CD4-positive, alpha-beta T cell treated with Interleukin-17A for 4 hours (primary cell): ENCODE results near the gene JCHAIN.
"Not testable (repeated sequence)": the region's sequence is repeated elsewhere in the genome, so short reads cannot be mapped to it uniquely, and the experiment has no call there.

Source experiments
- DNase-seq: peaks from one replicate; pipeline ENCODE4 v3.0.0-alpha.2; 2020; ENCODE audit warnings: mixed read lengths

Gene JCHAIN

GRCh38 chr4:70666369-70666768 is at the start of gene JCHAIN:
Gene JCHAIN (minus strand): TSS chr4:70666508. CDS start chr4:70666490, 18 bp downstream.
- DNase-seq = no peak

DNA sequence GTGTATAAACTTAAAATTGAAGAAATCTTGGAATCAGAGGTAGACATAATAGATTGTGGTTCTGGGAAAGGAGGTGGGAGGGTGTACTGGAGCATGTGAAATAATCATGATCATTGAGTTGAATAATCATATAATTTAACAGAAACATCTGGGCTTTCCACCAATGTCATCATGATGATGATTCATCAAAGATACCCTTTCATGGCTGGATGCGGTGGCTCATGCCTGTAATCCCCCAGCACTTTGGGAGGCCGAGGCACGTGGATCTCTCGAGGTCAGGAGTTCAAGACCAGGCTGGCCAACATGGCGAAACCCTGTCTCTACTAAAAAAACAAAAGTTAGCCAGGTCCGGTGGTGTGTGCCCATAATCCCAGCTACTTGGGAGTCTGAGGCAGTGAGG is 48.8 kb upstream of the JCHAIN start:
- no peak for DNase-seq

DNA sequence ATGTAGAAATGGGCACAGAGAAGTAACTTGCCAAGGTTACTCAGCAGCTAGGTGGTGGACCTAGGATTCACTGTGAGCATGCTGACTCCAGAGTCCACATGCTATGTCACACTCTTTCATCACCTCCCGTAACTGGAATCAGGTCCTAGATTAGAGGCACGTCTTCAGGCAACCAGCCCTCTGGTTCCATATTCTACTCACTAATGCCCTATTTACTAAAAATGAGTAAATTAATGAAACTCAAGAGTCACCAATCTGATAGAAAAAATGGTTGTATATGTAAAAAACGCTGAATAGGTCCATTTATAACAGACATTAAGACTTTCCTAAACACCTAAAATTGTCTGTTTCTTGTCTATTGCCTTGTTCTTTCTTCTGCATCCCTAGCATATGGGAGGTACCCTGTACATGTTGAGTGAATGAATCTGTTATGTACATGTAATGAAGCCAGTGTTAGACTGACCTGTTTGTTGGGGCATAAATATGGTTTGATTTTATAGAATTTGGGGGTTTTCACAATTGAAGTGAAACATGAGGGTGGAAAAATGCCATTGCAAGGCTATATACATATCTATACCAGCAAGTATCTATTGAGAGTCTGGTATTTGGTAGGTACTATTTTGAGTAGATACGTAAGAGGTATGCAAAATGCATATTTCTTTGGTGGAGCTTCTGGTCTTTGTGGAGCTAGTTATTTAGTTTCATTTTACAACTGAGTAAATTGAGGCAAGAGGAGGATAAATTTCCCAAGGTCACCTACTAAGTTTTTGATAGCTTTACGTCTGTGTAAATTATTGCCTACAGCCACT is 48.0 kb upstream of the JCHAIN start:
- DNase-seq = no peak

DNA sequence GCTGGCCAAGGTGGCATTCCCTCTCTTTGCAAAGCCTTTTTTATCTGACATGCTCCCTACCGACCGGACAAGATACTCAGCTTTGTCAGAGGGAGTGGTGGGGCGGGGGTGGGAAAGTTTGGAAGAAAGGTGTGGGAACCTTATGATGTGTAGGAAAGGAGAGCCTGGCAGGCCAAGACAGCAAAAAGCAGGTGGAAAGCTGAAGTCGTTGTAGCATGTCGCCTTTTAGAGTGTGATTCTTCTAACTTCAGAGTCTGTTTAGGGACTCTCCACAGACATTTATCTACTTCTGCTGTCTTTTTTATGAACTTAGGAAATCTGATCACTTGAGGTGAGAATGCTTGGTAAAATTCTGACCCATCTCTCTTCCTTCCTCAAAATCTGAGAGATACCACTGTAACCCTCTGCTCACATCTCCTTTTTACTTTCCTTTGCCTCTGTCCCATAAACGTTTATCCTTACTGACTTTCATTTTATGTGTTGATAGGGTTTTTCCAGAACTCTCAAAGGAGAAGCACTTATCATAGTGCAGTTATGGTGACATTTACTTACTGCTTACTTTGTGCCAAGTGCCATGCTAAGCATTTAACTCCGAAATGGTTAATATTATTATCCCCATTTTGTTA is 47.3 kb upstream of the JCHAIN start:
- no peak for DNase-seq

DNA sequence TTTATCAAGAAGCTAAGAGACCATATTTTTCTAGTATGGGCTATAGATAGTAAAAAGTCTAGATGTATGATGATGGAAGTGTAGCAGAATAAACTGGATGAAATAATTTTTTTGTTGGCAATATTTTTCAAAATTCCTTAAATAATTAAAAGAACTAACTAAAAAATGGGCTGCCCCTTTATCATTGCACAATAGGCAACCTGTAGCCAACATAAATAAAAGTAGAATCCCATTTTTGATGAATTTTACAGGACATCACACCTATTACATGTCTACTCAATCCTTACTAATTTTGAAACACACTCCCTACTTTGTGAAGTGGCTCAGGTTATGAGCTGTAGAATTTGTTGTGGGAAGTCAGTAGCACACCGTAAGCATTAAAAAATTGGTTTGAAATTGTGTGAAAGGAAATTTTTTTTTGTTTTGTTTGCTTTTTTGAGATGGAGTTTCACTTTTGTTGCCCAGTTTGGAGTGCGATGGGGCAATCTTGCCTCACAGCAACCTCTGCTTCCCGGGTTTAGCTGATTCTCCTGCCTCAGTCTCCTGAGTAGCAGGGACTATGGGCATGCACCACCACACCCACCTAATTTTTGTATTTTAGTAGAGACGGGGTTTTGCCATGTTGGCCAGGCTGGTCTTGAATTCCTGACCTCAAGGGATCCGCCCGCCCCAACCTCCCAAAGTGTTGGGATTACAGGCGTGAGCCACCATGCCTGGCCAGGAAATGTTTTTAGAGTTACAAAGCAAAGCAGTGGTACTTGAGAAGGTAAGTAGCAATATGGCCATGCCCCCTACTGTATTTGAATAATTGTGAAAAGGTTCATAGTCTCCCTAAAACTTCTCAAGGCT is 46.5 kb upstream of the JCHAIN start:
- DNase-seq = no peak

- no peak for DNase-seq
Measured at GRCh38 chr4:70712150-70712549, 45.8 kb upstream of the JCHAIN start.

DNA sequence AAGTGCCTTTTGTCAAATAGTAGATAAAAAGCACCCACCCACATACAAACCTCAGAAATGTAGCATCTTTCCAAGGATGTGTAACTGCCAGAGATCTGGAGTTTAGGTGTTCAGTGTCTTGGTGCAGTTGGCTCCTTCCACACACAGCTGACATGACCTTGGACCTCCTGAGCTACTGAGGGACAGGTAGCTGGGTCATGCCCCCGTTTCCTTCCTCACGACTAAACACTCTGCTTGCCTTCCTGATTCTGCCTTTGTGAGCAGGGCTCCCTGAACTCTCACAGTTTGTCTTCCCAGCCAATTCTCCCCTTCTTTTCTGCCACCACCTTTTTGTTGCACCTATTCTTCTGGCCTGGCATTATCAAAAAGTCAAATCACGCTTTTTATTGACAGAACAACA is 45.3 kb upstream of the JCHAIN start:
- DNase-seq = no peak

DNA sequence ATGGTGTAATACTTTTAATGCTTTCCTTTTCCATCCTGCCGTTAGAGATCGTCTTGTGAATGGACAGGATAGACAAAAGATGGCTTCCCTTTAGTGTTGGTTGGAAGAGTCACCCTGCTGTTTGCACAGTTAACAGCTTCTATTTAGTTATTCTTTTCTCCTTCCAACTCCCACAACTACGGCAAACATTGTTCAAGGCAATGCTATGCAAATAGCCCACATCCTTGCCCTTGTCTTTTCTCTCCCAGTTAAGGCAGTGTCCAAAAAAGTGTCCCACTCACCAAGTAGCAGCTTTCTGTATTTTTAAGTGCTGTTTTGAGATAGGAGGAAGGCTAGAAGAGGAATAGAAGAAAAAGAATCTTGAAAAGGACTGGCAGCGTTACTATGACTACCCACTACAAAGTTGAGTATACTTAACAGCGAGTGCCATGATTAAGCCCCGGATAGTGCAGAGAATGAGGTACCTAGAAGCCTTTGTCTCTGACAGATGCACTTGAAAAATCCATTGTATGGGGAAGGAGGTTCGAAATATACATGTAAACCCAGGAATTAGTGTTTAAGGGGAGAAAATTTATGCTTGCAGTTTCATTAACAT is 43.4 kb upstream of the JCHAIN start:
- DNase-seq = no peak

GRCh38 chr4:70706516-70706915 is 40.2 kb upstream of the JCHAIN start:
- DNase-seq = no peak

- no peak for DNase-seq
Measured at GRCh38 chr4:70706044-70706461, 39.7 kb upstream of the JCHAIN start.

GRCh38 chr4:70705183-70706043 is 39.1 kb upstream of the JCHAIN start:
- peak; percentile 82 for DNase-seq

DNA sequence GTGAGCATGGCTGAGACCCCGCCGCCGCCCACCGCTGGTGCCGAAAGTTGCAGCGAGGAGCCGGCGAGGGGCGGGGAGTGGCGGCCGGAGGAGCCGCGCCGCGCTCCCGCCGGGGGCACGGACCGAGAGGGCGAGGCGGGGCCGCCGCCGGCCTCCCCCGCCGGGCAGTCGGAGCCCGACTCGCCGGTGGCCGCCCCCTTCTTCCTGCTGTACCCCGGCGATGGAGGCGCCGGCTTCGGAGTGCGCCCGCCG is 38.5 kb upstream of the JCHAIN start:
- no peak for DNase-seq

GRCh38 chr4:70704215-70704930 is 38.1 kb upstream of the JCHAIN start:
- DNase-seq = peak; percentile 71

GRCh38 chr4:70703619-70704214 is 37.4 kb upstream of the JCHAIN start:
- DNase-seq = no peak

GRCh38 chr4:70702592-70702991 is 36.3 kb upstream of the JCHAIN start:
- not testable (repeated sequence) for DNase-seq

DNA sequence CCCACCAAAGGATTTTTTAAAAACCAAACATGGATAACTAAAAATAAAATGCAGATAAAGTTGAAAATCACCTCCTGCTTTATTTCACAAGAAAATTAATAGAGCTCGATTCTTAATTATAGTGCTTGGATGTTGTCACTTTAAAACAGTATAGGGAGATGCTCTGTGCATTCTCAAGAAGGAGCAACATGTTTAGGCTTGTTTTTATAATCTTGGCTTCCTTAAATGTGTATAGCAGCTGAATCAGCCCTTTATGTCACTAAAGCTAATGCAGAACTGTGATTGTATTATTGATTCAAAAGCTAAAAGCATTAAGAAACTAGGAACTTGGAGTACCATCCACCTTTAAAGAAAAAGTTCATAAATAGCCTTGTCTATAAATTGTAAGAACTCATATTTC is 35.0 kb upstream of the JCHAIN start:
- DNase-seq = no peak

GRCh38 chr4:70700712-70701111 is 34.4 kb upstream of the JCHAIN start:
- no peak for DNase-seq

- DNase-seq = not testable (repeated sequence)
Measured at GRCh38 chr4:70698435-70698834, 32.1 kb upstream of the JCHAIN start.

GRCh38 chr4:70694633-70695032 is 28.3 kb upstream of the JCHAIN start:
- DNase-seq = not testable (repeated sequence)

- no peak for DNase-seq
Measured at GRCh38 chr4:70691661-70692060, 25.4 kb upstream of the JCHAIN start.

DNA sequence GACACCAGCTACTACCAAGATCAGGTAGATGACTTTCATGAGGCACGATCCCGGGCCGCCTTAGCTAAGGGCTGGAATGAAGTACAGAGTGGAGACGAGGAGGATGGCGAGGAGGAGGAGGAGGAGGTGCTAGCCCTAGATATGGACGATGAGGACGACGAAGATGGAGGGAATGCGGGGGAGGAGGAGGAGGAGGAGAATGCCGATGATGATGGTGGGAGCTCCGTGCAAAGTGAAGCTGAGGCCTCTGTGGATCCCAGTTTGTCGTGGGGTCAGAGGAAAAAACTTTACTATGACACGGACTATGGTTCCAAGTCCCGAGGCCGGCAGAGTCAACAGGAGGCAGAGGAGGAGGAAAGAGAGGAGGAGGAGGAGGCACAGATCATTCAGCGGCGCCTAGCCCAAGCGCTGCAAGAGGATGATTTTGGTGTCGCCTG is 22.5 kb upstream of the JCHAIN start:
- DNase-seq = peak; percentile 8
